Measurements from ENCODE around the gene RALGPS1. TPM values are rescaled to one million over a fixed set of nuclear protein-coding genes. Genes with fewer than 3 reads are reported as not detected.
A peak's percentile ranks its signal among the peaks of the same experiment; 100 is the strongest.

Gene RALGPS1
- total RNA-seq, 1 experiment from 2014 or later: 2.2 TPM

DNA sequence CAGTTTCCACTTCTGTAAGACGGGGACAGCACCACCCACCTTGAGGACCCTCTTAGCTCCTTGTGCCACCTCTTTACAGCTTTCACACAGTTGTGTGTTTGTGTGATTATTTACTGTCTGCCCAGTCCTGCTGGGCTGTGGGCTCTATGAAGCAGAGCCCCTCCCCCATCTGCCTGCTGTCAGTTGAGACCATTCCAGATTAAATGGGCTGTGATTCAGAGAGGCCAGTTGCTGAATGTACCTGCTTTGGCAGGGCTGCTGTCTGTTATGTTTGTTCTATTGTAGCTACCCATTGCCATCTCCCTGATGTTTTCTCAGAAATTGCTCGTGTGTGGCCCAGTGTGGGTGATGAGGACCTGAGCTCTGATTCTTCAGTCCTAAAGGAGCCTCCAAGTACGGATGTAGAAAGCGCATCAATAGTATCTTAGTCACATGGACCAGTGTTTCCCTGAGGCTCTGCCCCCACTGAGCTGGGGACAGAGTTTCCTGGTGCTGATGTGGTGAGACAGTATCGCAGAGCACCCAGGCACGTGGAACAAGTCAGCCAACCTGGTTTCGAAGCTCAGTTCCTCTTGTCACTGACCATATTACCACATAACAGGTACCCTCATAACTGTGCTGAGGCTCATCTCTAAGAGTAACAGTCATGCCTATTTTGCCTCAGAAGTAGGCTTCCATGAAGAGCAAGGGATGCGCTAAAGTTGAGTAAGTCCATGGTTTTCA is 204.2 kb downstream of the RALGPS1 start:
- DNase-seq (ENCODE audit: low spot score): no peak

DNA sequence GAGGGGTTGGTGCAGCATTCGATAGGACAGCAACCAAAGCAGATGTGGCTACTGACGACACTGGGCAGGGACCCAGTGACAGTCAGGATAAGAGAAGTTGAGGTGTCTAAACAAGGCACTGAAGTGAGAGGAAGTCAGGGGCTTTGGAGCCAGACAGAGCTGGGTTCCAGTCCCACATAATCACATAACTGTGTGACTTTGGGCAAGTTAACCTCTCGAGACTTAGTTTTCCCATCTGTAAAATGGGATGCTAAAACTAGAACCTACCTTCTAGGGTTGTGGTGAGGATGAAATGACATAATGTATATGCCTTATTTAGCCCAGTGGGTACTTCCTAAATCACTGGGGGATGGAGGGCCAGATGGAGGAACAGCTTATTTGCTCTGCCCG is 204.7 kb downstream of the RALGPS1 start:
- no peak for DNase-seq (ENCODE audit: low spot score)

DNA sequence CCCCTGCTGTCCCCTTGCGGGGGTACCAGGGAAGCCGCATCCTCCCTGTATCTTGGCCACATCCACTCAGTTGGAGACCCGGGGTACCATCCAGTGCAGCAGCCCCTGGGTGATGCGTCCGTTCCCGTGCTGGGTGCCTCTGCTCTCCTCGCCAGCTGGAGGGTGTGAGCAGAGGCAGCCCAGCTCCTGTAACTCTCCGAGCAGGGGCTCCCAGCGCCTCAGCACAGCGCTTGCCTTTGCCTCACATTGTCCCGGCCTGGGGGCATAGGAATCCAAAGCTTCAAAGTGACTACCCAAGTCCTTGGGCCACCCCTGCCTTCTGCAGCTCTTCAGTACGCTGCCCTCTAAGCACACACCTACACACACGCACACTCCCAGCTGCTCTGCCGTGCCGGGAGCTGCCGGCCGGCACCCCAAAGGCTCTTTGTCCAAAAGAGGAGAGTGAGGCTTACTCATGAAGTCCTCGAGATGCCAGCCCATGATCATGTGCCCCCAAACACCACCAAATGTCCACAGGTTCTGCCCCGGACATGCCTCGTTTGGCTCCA is 207.1 kb downstream of the RALGPS1 start:
- DNase-seq (ENCODE audit: low spot score): no peak

DNA sequence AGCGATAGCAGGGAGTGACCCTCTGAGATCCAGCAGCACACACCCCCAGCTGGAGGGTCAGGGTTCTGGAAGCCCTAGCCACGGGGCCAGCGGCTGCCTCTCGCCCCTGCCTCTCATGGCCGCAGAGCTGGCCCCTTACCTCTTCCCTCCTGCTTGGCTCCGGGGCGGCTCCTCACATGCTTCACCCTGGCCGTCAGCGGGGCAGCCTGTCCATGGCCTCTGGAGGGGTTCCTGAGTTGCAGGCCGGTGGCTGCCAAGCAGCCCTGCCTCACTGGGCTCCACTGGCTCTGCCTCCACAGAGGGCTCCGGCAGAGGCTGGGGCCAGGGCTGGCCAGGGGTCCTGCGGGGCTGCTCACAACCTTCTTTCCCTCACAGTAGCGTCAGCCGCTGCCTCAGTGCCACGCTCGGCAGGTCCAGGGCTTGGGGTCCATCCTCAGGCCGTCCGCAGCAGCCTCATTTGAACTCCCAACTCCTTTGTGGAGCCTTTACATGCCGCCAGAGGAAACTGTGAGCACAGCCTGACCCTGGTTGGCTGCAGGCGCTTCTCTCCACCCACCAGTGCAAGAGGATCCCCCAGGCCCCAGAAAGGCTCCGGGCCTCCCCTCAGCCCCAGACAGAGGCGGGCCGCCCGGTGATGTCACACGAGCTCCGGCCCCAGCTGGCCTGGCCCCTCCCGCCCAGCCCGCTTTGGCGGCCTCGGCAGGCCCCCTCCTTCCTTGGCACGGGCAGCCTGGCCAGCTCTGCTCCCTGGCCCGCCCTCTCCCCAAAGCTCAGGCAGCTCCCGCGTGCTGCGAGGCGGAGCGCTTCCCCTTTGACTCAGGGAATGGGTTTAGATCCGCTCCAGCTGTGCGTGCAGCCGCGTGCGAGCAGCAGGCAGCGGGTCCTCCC is 207.8 kb downstream of the RALGPS1 start, which contains the start of gene ANGPTL2:
Gene ANGPTL2 (minus strand): TSS at position 460 of the 888 bp plus-strand sequence. CDS start 13,904 bp downstream, outside the sequence.
- DNase-seq (ENCODE audit: low spot score): peak; percentile 91

DNA sequence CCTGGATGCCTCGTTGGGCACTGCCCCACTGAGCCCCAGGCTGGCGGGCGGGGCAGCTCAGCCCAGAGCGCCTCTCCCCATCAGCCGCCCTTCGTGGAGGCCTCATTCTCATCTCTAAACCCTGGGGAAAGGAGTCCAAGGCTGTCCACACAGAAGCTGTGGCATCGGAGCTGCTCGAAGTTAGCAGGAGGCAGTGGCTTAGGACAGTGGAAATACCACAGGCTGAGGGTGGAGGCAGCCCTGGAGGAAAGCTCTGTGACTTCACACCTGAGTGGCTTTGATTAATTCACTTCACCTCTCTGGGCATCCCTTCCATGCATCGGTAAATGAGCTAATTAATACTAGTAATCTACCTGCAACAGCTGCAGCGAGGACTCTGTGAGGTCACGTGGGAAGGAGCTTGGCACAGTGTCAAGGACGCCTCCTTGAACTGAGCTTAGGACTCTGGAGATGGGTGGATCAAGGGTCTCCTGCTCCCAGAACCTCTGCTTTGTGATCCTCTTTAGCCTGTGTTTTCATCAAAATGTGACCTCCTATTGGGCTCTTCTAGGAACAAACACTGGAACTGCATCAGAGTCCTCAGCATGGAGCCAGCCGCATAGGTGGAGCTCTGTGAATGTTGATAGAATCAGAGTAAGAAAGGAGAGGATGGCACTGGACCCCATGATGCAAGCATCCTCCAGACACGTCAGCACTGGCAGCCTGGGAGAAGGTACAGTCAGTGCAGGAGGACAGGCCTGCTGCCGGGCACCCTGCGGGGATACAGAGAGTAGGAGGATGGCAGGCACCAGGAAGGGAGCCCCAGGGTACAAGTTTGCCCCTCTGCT is 208.7 kb downstream of the RALGPS1 start:
- DNase-seq (ENCODE audit: low spot score): no peak

DNA sequence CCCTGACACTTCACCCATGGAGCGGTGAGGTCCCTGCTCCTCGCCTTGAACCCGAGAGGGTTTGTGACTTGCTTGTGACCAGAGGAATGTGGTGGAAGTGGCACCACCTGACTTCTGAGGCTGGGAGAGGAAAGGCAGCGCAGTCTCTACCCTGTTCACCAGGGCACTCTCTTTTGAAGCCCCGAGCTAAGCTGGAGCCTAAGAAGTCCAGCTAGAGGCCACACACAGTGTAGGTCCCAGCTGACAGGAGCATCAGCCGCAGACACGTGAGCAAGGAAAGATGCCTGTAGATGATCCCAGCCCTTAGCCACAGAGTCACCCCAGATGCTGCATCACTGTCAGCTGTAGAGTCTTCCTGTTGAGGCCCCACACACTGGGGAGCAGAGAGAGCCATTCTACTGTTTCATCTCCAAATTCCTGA is 209.5 kb downstream of the RALGPS1 start:
- no peak for DNase-seq (ENCODE audit: low spot score)

DNA sequence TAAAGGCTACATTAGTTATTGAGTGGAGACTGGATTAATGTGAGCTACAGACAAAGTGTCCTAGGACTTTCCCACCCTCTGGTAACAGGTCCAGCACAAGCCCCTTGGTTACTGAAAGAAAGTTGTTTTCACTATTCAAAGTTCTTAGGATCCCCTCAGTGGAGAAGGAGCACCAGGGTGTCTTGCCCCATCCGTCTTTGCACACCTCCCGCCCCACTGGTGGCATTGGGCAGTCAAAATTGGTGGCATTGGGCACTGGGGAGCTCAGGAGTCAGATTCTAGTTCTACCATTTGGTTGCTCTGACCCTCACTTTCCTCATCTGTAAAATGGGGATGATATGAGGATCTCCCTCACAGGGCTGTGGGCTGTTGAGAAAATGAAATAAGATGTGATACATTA is 210.2 kb downstream of the RALGPS1 start:
- DNase-seq (ENCODE audit: low spot score): no peak

DNA sequence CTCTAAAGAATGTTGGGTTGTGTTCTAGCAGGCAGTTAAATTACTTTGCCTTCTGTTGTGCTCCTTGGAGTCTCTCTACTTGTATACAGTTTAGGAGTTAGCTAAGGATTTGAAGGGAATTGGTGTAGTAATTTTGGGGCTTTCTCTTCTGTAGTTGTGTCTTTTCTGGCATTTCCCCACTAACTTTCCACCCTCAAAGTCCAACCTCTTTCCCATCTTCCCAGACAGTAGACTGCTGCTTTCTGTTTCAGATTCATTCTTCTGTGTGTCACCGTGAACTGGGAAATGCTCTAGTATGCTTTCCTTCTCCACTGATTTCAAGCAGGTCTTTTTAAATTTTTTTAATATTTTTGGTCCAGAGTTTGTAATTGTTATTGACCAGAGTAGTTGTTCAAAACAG is 212.4 kb downstream of the RALGPS1 start:
- no peak for DNase-seq (ENCODE audit: low spot score)

DNA sequence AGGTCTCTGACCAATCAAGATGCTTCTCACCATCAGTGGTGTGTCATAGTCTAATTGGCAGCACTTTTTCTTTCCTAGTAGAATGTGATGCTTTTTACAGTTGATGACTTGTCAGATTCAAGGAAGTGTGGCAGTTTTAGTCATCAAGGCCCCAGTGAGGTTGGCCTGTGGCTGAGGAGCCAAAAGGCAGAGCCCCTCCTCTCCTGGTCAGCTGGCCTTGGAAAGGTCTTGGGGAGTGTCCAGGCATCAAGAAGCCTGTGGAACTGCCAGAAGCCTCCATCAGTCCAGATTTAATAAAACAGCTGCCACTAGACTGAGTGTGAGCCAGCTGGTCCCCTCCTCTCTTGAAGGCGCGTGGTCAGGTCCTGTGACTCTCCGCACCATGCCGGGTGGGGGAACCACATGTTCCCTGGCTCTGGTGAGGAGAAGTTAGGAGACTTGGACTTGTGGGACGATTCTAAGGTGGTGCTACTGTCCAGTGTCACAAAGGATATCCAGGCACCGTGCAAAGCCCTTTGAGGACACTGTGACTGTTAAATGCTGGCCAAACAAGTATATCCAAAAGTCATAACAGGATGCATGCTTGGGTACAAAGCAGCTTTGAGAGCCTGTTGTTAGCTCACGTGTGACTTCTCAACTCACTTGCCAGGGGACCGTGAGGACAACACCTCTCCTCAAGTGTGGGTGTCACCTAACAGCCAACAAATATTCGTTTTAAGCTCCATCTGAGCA is 213.9 kb downstream of the RALGPS1 start:
- no peak for DNase-seq (ENCODE audit: low spot score)

DNA sequence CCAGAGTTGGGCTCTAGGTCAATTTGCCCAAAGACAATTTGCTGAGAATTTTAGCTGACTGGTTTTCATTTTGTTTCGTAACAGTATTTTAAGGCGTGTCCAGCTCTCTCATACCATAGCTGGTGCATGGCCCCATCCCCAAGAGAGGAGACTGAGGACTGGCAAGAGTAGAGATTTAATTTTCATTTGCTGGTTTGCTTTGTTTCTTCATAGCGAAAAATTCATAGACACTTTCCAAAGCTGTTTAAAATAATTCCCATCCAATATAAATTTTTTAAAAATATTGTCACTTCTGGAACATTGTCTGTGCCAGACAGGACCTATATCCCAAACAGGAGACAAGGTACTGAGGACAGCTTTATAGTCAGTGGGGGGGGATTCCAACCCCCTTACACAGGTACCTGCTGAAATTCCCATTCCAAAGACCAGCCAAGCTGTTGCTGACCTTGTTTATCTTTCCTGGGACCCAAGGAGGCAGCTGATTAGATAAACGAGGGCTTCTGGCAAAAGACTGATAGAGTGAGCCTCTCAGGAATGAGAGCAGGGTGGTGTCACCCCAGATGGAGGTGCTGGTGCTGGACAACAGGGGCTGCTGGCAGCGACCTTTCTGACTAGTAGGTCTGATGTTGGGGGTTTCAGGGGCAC is 214.6 kb downstream of the RALGPS1 start:
- no peak for DNase-seq (ENCODE audit: low spot score)

DNA sequence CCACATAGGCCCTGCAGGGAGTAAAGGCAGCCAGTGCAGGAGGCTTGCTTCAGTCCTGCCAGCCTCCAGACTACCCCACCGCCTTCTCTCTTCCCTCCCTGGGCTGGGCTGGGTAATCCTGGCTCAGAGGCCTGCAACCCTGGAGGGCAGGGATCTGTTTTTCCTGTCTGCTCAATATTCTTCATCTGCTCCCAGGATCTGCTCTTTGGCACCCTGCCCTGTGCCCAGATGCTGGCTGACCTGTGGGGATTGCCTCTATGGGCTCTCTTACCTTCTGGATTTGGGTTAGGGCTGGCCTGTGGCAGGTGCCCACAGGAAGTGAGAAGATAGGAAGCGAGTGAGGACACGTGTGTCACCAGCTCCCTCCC is 215.1 kb downstream of the RALGPS1 start:
- DNase-seq (ENCODE audit: low spot score): no peak

DNA sequence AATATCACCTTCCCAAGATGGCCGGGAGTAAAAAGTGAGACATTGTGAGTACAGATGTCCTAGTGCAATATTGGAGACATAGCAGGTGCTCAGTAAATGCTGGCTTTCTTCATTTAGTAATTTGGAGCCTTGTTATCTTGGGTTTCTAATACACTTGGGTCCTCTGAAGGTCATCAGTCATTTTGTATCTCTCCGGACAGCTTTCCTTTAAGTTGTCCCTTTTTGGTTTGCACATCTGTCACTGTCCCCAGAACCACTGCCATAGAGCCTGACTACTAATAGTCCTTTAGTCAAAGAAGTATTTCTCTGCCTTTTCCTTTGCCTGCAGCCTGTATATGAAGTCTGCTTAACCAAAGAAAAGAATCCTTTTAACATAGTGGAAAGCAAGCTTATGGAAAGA is 215.7 kb downstream of the RALGPS1 start:
- DNase-seq (ENCODE audit: low spot score): no peak

DNA sequence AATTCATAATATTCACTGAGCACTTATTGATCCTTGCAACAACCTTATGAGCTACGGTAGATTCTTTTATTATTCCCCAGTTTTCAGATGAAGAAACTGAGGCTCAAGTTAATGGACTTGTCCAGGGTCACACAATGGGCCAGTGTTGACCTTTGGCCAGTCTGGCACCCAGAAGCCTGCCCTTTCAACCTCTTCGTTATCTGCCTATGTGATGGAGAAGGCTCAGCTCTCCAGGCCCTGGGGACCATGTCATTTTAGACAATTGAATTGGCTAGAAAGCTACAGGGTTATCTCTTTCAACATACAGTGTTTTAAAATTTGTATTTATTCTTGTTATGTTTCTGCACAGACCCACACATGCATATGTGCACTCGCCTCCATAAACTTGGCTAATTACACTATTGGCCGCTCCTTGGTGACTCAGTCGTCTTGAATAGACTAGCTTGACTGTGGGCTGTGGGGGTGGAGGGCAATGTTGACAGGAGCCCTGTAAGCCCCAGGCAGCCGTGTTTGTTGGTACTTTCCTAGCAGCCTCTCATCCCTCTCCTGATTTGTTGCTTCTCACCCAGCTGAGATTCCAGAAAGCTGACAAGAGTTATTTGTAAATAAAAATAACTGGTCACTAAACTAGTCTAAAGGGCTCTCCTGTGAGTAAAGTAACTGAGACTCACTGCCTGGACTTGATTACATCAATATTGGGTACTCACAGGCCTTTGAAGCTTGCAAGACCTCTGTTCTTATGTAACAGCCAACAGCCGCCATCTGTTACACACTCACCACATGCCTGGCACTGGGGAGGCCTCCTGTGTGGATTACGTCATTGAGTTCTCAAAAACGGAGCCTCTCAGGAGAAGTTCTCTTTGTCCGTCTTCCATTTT is 216.3 kb downstream of the RALGPS1 start:
- peak; percentile 94 for DNase-seq (ENCODE audit: low spot score)

DNA sequence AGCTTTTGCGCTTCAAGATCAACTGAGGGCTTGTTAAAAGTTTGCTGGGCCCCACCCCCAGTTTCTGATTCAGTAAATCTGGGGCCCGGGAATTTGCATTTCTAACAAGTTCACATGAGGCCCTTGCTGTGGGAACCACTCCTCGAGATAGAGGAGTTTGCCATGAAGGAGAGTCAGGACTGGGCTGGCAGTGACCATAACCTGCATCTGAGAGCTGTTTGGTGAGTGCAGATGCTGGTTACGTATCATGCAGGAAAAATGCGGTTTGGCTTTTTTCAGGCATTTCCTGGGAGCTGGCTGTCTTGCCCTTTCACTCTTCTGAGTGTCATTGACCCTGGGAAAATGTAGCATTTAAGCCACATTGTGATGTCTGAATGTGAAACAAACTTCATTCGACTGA is 217.3 kb downstream of the RALGPS1 start:
- DNase-seq (ENCODE audit: low spot score): peak; percentile 69

DNA sequence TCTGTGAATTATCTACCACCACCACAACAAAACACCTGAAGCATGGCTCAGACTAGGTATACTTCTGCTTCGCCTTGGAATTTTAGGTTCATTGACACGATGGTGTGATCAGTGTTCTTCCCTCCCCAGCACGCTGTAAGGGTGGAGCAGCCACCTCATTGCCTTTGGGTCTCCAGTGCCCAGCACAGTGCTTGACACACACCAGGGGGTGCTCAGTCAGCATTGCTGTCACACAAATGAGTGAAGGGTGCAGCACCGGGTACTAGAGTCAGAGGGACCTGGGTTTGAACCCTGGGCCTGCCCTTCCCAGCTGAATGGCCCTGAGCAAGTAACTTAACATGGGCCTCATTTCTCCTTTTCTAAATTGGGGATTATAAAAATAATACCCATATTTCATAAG is 217.8 kb downstream of the RALGPS1 start:
- DNase-seq (ENCODE audit: low spot score): no peak

DNA sequence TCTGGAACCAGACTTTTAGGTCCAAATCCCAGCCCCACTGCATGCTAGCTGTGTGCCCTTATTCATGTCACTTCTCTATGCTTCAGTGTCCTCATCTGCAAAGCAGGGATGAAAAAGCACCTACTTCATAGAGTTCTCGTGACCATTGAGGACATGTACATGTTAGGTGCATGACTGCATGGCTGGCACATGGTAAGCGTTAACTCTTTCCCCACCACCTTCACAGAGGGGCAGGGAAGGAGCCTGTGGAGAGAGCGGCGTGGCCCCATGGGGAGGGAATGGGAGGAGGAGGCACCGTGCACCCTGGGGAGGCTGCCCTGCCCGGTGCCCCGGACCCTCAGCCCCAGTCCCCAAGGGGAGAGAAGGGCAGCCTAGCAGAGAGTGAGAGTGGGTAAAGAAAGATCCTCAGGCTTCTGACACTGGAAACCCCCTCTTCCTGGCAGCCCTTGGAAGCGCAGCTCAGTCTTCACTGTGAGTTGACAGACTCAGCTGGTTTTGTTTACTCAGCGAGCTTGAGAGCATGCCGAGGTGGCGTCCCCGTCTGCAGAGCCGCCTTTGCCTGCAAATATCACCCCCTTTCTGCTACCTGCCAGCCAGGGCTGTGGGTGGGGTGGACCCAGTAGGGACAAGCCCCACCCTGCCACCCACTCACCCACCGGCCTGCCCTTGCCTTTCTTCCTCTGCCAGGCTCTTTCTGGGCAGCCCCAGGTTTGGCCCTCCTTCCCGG is 218.5 kb downstream of the RALGPS1 start:
- DNase-seq (ENCODE audit: low spot score): peak; percentile 58

DNA sequence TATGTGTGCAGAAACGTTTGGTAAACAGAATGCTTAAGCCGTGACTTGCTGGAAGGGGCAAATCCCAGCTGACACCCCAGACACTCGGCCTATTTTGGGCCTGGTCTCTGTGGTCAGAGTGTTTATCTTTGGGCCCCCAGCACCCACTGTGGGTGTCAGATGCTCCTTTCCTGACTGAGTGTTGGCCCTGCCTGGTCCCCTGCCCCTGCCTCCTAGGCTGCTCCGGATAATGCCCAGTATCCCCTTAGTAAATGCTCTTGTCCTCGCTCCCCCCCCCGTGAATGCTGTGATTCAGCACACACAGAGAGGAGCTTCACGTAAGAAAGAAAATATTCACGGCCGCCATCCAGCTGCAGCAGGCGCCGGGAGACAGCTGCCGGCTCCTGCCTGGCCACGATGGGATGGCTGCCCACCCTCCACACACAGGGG is 219.2 kb downstream of the RALGPS1 start:
- peak; percentile 36 for DNase-seq (ENCODE audit: low spot score)

DNA sequence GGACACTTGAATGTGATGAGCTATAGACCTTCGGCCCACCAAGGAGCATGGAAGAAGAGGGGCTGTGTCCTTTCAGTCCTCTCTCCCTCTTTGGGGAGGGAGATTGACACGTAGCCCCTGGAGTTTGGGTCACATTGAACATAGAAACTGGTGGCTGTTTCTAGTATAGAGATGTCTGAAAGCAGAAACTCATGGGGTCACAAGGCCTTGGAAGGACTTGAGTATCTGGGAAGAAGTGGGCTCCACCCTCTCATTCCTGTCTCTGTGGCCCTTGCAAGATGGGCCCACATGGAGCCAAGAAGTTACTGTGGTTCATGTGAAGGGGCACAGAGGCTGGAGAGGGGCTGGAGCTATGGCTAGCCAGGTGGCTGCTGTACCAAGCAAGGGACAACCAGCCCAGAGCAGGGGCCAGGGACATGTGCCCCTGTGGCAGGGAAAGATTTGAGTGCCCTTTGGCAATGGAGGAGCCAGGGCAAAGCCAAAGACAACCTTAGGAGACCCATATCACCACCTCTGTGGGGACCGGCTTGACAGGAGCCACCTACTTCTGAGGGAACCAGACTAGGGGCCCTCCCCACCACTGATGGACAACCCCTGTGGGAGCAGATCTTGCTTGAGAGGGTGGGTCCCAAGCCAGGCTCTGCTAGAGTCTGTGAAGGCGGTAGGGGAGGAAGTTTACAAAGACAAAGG is 220.6 kb downstream of the RALGPS1 start:
- DNase-seq (ENCODE audit: low spot score): no peak
